B cell (primary cell): ENCODE results near the gene MTFR1L. TPM values are rescaled to one million over a fixed set of nuclear protein-coding genes. Genes with fewer than 3 reads are reported as not detected.

ENCODE experiments used
- ATAC-seq: fragments of 200-7000 bp; cut with Tn5 transposase; one replicate; pipeline ENCODE4 v1.10.0; 2021; ENCODE audit warnings: low read depth, mild to moderate bottlenecking, moderate number of reproducible peaks, moderate library complexity
- CTCF ChIA-PET: fragments of 350-600 bp; sonication (Branson Sonifier 250); formaldehyde crosslinking; loops from one replicate; lab custom pipeline; 2021; ENCODE audit warnings: antibody characterized with exemption, inconsistent platforms; lab: Charles Lee
- POLR2A ChIA-PET: fragments of 350-600 bp; sonication (Branson Sonifier 250); formaldehyde crosslinking; loops from one replicate; lab custom pipeline; 2021; ENCODE audit warnings: antibody characterized with exemption; lab: Charles Lee
- DNase-seq: peaks from one replicate; pipeline ENCODE4 v3.0.0; 2013
- H2AFZ ChIP-seq: 2 replicates; pipeline ENCODE4 v1.6.1; 2012; ENCODE audit warnings: mild to moderate bottlenecking, low read depth, low read length; ENCODE audit not compliant: insufficient read depth, poor library complexity, severe bottlenecking
- H3K27ac ChIP-seq, 2 donors: 1 replicate in 1 of 2; 2 replicates in 1 of 2; pipeline ENCODE4 v1.5.1; 2012 to 2013; ENCODE audit warnings: low read length in 2 of 2, mild to moderate bottlenecking in 2 of 2, moderate library complexity in 1 of 2
- H3K27me3 ChIP-seq, 4 experiments: fragments of 200-600 bp in 1 of 4; sonication (generic) in 1 of 4; replicated peaks in 1 of 4; 1 replicate in 2 of 4; 2 replicates in 2 of 4; pipeline versions ENCODE4 v1.6.1 to v1.7.0; 2013 to 2016; ENCODE audit warnings: low read length in 3 of 4, mild to moderate bottlenecking in 2 of 4, mixed read lengths in 1 of 4, moderate library complexity in 1 of 4; ENCODE audit not compliant: insufficient read depth in 4 of 4, control insufficient read depth in 3 of 4; ENCODE audit errors: control extremely low read depth in 1 of 4
- H3K36me3 ChIP-seq, 2 experiments: replicated peaks in 1 of 2; 1 replicate in 1 of 2; 2 replicates in 1 of 2; pipeline versions ENCODE4 v1.6.1 to v1.7.1; 2013; ENCODE audit warnings: low read length in 1 of 2; ENCODE audit not compliant: insufficient read depth in 2 of 2, control insufficient read depth in 1 of 2; ENCODE audit errors: control extremely low read depth in 1 of 2, extremely low read depth in 1 of 2
- H3K4me1 ChIP-seq, 2 donors: fragments of 200-600 bp in 1 of 2; sonication (generic) in 1 of 2; 1 replicate in 1 of 2; 2 replicates in 1 of 2; pipeline versions ENCODE4 v1.5.1 to v1.6.1; 2013 to 2017; ENCODE audit warnings: low read length in 2 of 2; ENCODE audit not compliant: control insufficient read depth in 2 of 2, insufficient read depth in 2 of 2
- H3K4me2 ChIP-seq: replicated peaks from 2 replicates; pipeline ENCODE3; 2012; ENCODE audit warnings: mild to moderate bottlenecking, low read depth, low read length; ENCODE audit not compliant: poor library complexity, severe bottlenecking
- H3K4me3 ChIP-seq, 5 experiments: fragments of 200-600 bp in 1 of 5; sonication (generic) in 1 of 5; 1 replicate in 3 of 5; 2 replicates in 2 of 5; pipeline versions ENCODE4 v1.5.1 to v1.7.0; 2011 to 2016; ENCODE audit warnings: low read length in 4 of 5, mild to moderate bottlenecking in 4 of 5, low read depth in 2 of 5, control low read depth in 1 of 5, moderate library complexity in 1 of 5; ENCODE audit not compliant: insufficient read depth in 1 of 5; ENCODE audit errors: control extremely low read depth in 1 of 5, extremely low read depth in 1 of 5
- H3K79me2 ChIP-seq: fragments of 200-600 bp; sonication (generic); one replicate; pipeline ENCODE4 v1.6.0; 2016; ENCODE audit warnings: low read length; ENCODE audit not compliant: control insufficient read depth, insufficient read depth
- H3K9ac ChIP-seq: fragments of 200-600 bp; sonication (generic); 2 replicates; pipeline ENCODE4 v1.6.1; 2017; ENCODE audit warnings: mild to moderate bottlenecking, low read length, moderate library complexity
- H3K9me3 ChIP-seq, 3 donors: one replicate each; pipeline versions ENCODE4 v1.6.1 to v1.7.1; 2013; ENCODE audit warnings: low read length in 2 of 3; ENCODE audit not compliant: control insufficient read depth in 2 of 3, insufficient read depth in 1 of 3; ENCODE audit errors: control extremely low read depth in 1 of 3
- H4K20me1 ChIP-seq: 2 replicates; pipeline ENCODE4 v1.6.0; 2012; ENCODE audit warnings: mild to moderate bottlenecking, low read length; ENCODE audit not compliant: insufficient read depth, control insufficient read depth, poor library complexity, severe bottlenecking
- H3K27ac Mint-ChIP-seq: one replicate; pipeline ENCODE4 v1.8.0; 2021; ENCODE audit warnings: mixed read lengths
- H3K27me3 Mint-ChIP-seq: one replicate; pipeline ENCODE4 v1.8.0; 2021; ENCODE audit warnings: mixed read lengths
- H3K4me1 Mint-ChIP-seq: one replicate; pipeline ENCODE4 v1.8.0; 2021; ENCODE audit warnings: mixed read lengths
- H3K4me3 Mint-ChIP-seq: one replicate; pipeline ENCODE4 v1.8.0; 2021; ENCODE audit warnings: mixed read lengths
- H3K9me3 Mint-ChIP-seq: one replicate; pipeline ENCODE4 v1.8.0; 2022; ENCODE audit warnings: mixed read lengths; ENCODE audit not compliant: insufficient read depth
- CTCF ChIP-seq: fragments of 200-600 bp; IDR thresholded peaks from one replicate; pipeline ENCODE4 v1.8.0; 2022; ENCODE audit warnings: antibody characterized with exemption, mild to moderate bottlenecking
- EZH2 ChIP-seq: IDR thresholded peaks from 2 replicates; pipeline ENCODE4 v1.6.1; 2012; ENCODE audit warnings: borderline replicate concordance, low read depth, mild to moderate bottlenecking, moderate library complexity, low read length; ENCODE audit not compliant: insufficient read depth, poor library complexity, severe bottlenecking
- WGBS: methylation state at CpG from one replicate; pipeline ENCODE4 v1.1.5; 2013; ENCODE audit warnings: missing lambda C conversion rate; ENCODE audit not compliant: insufficient coverage; 5-methylcytosine and 5-hydroxymethylcytosine counted together
- intact Hi-C: fragments of 100-400 bp; cut with micrococcal nuclease; formaldehyde crosslinking; loops from one replicate; pipeline ENCODE4 v1.10.0; 2022
- polyA plus RNA-seq: library from polyadenylated mRNA; depleted of rRNA; stranded (reverse); fragments of >200 nt; gene quantifications from 2 replicates; pipeline ENCODE4 v1.2.3, GENCODE V29; 2012
- total RNA-seq, 2 donors: library from RNA; stranded (reverse); fragments of 120-200 nt in 1 of 2; gene quantifications; 1 replicate in 1 of 2; 2 replicates in 1 of 2; pipeline versions ENCODE4 v1.2.3 to v1.2.4, GENCODE V29; 2013 to 2022

The MTFR1L gene
- total and polyA plus RNA-seq, 2 donors (not counting 1 experiment from before 2014, with no cell fraction given) = 41.5 to 44.6 TPM

GRCh38 chr1:25875154-25875855 lies 55.6 kb downstream of the MTFR1L start, which contains the start of gene PAQR7:
TSS of gene PAQR7 (minus strand) at chr1:25875708. CDS start at chr1:25863839, 11,869 bp downstream.
- ATAC-seq (peak; percentile 87), DNase-seq (peak; percentile 70)
- no peaks in the 10 kb centered on the region for H3K9me3 Mint-ChIP-seq
- WGBS = under 1% methylated on average over 75 of the region's 75 CpGs
- peak within 1 kb of the TSS; percentile 76 for H3K9ac ChIP-seq
- no peaks in the 10 kb centered on the region for H3K9me3 ChIP-seq
- ChIA-PET CTCF (interaction anchor here (1.5 to 2.3 kb wide), 4 partner anchors 21 to 122 kb away, joined by 3 to 11 read pairs (median 8); partner anchors contain the start of gene PAFAH2), POLR2A (interaction anchor here (0.5 to 1.7 kb wide), 3 partner anchors 20 to 1872 kb away, joined by 3 to 6 read pairs (median 5); partner anchors contain the start of gene MTFR1L)
- peak within 1 kb of the TSS; percentile 78 for H3K27ac Mint-ChIP-seq
- H3K4me3 ChIP-seq = peak within 1 kb of the TSS in 4 of 5 experiments; percentile 50 to 70 (median 62)
- H3K36me3 ChIP-seq = no peaks in the 10 kb centered on the region
- H4K20me1 ChIP-seq = no peaks in the 10 kb centered on the region
- intact Hi-C loops = loop anchor here (1.0 kb wide), 1 partner anchor 16 kb away; the partner anchor contains the start of gene AUNIP
- H2AFZ ChIP-seq = peak within 1 kb of the TSS; percentile 95
- no peaks in the 10 kb centered on the region for H3K27me3 ChIP-seq
- TF ChIP-seq CTCF (no peak), EZH2 (no peak)
- peak within 1 kb of the TSS; percentile 99 for H3K4me2 ChIP-seq
- peak within 1 kb of the TSS in 1 of 2 donors; percentile 40 for H3K27ac ChIP-seq
- H3K4me3 Mint-ChIP-seq = peak within 1 kb of the TSS; percentile 90
- peaks cover 21 to 41% of the 10 kb centered on the region in 2 donors for H3K4me1 ChIP-seq
- H3K27me3 Mint-ChIP-seq = no peaks in the 10 kb centered on the region
- peaks cover 20% of the 10 kb centered on the region for H3K4me1 Mint-ChIP-seq
- no peaks in the 10 kb centered on the region for H3K79me2 ChIP-seq
